Mesothelial cell of epicardium (in vitro differentiated cells): Measurements from ENCODE around the gene RPL9. TPM values are rescaled to one million over a fixed set of nuclear protein-coding genes. Genes with fewer than 3 reads are reported as not detected.
A peak's percentile ranks its signal among the peaks of the same experiment; 100 is the strongest.
"Not testable (repeated sequence)": the region's sequence is repeated elsewhere in the genome, so short reads cannot be mapped to it uniquely, and the experiment has no call there.

Source experiments
- DNase-seq, 2 experiments: peaks; one replicate each; pipeline ENCODE4 v3.0.0; 2021; ENCODE audit warnings: low spot score in 2 of 2; ENCODE audit not compliant: unreplicated experiment in 2 of 2
- H3K27ac Mint-ChIP-seq: 2 replicates; pipeline ENCODE4 v1.8.0; 2021; ENCODE audit warnings: mixed read lengths
- H3K27me3 Mint-ChIP-seq: 2 replicates; pipeline ENCODE4 v1.8.0; 2021; ENCODE audit warnings: low read depth, mixed read lengths
- H3K36me3 Mint-ChIP-seq: 2 replicates; pipeline ENCODE4 v1.8.0; 2021; ENCODE audit warnings: mixed read lengths
- H3K4me1 Mint-ChIP-seq: 2 replicates; pipeline ENCODE4 v1.8.0; 2021; ENCODE audit warnings: mixed read lengths
- H3K4me3 Mint-ChIP-seq: 2 replicates; pipeline ENCODE4 v1.8.0; 2021; ENCODE audit warnings: mild to moderate bottlenecking, moderate library complexity, mixed read lengths
- H3K9me3 Mint-ChIP-seq: 2 replicates; pipeline ENCODE4 v1.8.0; 2021; ENCODE audit warnings: mixed read lengths
- CTCF ChIP-seq: fragments of 200-600 bp; sonication (generic); IDR thresholded peaks from one replicate; pipeline ENCODE4 v1.5.0; 2021; ENCODE audit warnings: antibody characterized with exemption; ENCODE audit not compliant: unreplicated experiment
- total RNA-seq: library from RNA; stranded (reverse); gene quantifications from 3 replicates; pipeline ENCODE4 v1.2.1, GENCODE V29; 2021

Gene RPL9
- total RNA-seq: 1,647 to 1,774 TPM (median 1,761 TPM) in 3 replicates

- no peak for TF ChIP-seq CTCF
- H3K4me1 Mint-ChIP-seq: peaks cover 29% of the 10 kb centered on the region
- H3K36me3 Mint-ChIP-seq: peaks cover 32% of the 10 kb centered on the region
- H3K27ac Mint-ChIP-seq: peak within 1 kb of the TSS; percentile 100
- H3K4me3 Mint-ChIP-seq: peak within 1 kb of the TSS; percentile 97
- peak; percentile 81 to 94 for DNase-seq
- no peaks in the 10 kb centered on the region for H3K9me3 Mint-ChIP-seq
- H3K27me3 Mint-ChIP-seq: no peaks in the 10 kb centered on the region
These were observed at the start of gene RPL9, which contains the start of gene LIAS for GRCh38 chr4:39458505-39459300. Gene RPL9 (minus strand): TSS chr4:39458922. CDS start chr4:39458439, 483 bp downstream. Gene LIAS (plus strand): TSS chr4:39459056. CDS start chr4:39459118, 62 bp downstream.

GRCh38 chr4:39505581-39505980 is 46.9 kb upstream of the RPL9 start:
- Mint-ChIP-seq H3K4me1 (no peaks in the 10 kb centered on the region), H3K27ac (no peak overlapping the region), H3K4me3 (no peak overlapping the region), H3K9me3 (no peaks in the 10 kb centered on the region), H3K36me3 (peaks cover 56% of the 10 kb centered on the region), H3K27me3 (no peaks in the 10 kb centered on the region)
- no peak for DNase-seq
- TF ChIP-seq CTCF: no peak

- no peak overlapping the region for H3K27ac Mint-ChIP-seq
- H3K4me3 Mint-ChIP-seq: no peak overlapping the region
- no peak for DNase-seq
- TF ChIP-seq CTCF: no peak
- no peaks in the 10 kb centered on the region for H3K4me1 Mint-ChIP-seq
- H3K36me3 Mint-ChIP-seq: peaks cover 54% of the 10 kb centered on the region
- no peaks in the 10 kb centered on the region for H3K27me3 Mint-ChIP-seq
- no peaks in the 10 kb centered on the region for H3K9me3 Mint-ChIP-seq
These were observed 45.8 kb upstream of the RPL9 start for GRCh38 chr4:39504538-39504937.

- H3K4me1 Mint-ChIP-seq, H3K27me3 Mint-ChIP-seq, H3K4me3 Mint-ChIP-seq, H3K27ac Mint-ChIP-seq, H3K9me3 Mint-ChIP-seq, DNase-seq: not testable (repeated sequence)
- H3K36me3 Mint-ChIP-seq: peaks cover 44% of the 10 kb centered on the region
These were observed 43.9 kb upstream of the RPL9 start for GRCh38 chr4:39502664-39503035.

- Mint-ChIP-seq H3K9me3 (no peaks in the 10 kb centered on the region), H3K27ac (no peak overlapping the region), H3K4me3 (no peak overlapping the region), H3K4me1 (no peaks in the 10 kb centered on the region), H3K27me3 (no peaks in the 10 kb centered on the region), H3K36me3 (peaks cover 43% of the 10 kb centered on the region)
- TF ChIP-seq CTCF: no peak
- no peak for DNase-seq
These were observed 43.4 kb upstream of the RPL9 start for GRCh38 chr4:39502019-39502663.

GRCh38 chr4:39498727-39499020 is 40.0 kb upstream of the RPL9 start:
- Mint-ChIP-seq H3K27ac (no peak overlapping the region), H3K4me3 (no peak overlapping the region), H3K27me3 (no peaks in the 10 kb centered on the region), H3K4me1 (no peaks in the 10 kb centered on the region), H3K9me3 (no peaks in the 10 kb centered on the region), H3K36me3 (peaks cover 25% of the 10 kb centered on the region)
- no peak for DNase-seq
- TF ChIP-seq CTCF: no peak
